Thyroid gland (tissue), 4 donors: ENCODE data around the gene SEC23B. TPM values are rescaled to one million over a fixed set of nuclear protein-coding genes. Genes with fewer than 3 reads are reported as not detected.
A peak's percentile ranks its signal among the peaks of the same experiment; 100 is the strongest.

Experiments used
- DNase-seq, 2 donors: peaks; one replicate each; pipeline ENCODE4 v3.0.0-alpha.2; 2019
- H3K27ac ChIP-seq, 3 donors: fragments of 200-600 bp; sonication (generic); 1 replicate in 2 of 3; 2 replicates in 1 of 3; pipeline ENCODE4 v1.5.1; 2016 to 2019; ENCODE audit warnings: mild to moderate bottlenecking in 1 of 3, moderate library complexity in 1 of 3
- H3K27me3 ChIP-seq: fragments of 200-600 bp; sonication (generic); one replicate; pipeline ENCODE4 v1.5.1; 2019
- H3K36me3 ChIP-seq, 2 donors: fragments of 200-600 bp; sonication (generic); one replicate each; pipeline ENCODE4 v1.5.1; 2016 to 2019
- H3K4me1 ChIP-seq, 2 donors: fragments of 200-600 bp; sonication (generic); one replicate each; pipeline ENCODE4 v1.5.1; 2017 to 2019
- H3K4me3 ChIP-seq, 3 donors: fragments of 200-600 bp; sonication (generic); replicated peaks in 1 of 3; 1 replicate in 2 of 3; 2 replicates in 1 of 3; pipeline ENCODE4 v1.5.1; 2016; ENCODE audit warnings: mild to moderate bottlenecking in 1 of 3
- H3K9me3 ChIP-seq: fragments of 200-600 bp; sonication (generic); one replicate; pipeline ENCODE4 v1.5.1; 2017
- POLR2A ChIP-seq, 2 donors: fragments of 450-650 bp; IDR thresholded peaks; one replicate each; pipeline ENCODE4 v1.6.1; 2017; ENCODE audit warnings: antibody characterized with exemption in 2 of 2, mild to moderate bottlenecking in 2 of 2, moderate library complexity in 1 of 2
- WGBS, 2 donors: methylation state at CpG; one replicate each; pipeline ENCODE4 v1.1.5; 2017; 5-methylcytosine and 5-hydroxymethylcytosine counted together
- intact Hi-C: fragments of 100-400 bp; cut with DNase I; formaldehyde crosslinking; loops from one replicate; pipeline ENCODE4 v1.15.1; 2023
- total RNA-seq, 4 donors: library from RNA; depleted of rRNA; stranded (reverse); fragments of >200 nt; gene quantifications; one replicate each; pipeline ENCODE4 v1.2.3, GENCODE V29; 2016
- TF ChIP-seq, protein P1 (sequence below), 6 experiments: fragments of 200-600 bp in 3 of 6; fragments of 450-650 bp in 3 of 6; sonication (generic) in 3 of 6; IDR thresholded peaks; one replicate each; pipeline ENCODE4 v1.5.1; 2016 to 2019; ENCODE audit warnings: antibody characterized with exemption in 6 of 6, mild to moderate bottlenecking in 2 of 6, inconsistent platforms in 1 of 6, moderate library complexity in 1 of 6

Gene SEC23B
- total RNA-seq, 4 donors from 2014 or later: 60.5 to 94.1 (median 84.6) TPM

DNA sequence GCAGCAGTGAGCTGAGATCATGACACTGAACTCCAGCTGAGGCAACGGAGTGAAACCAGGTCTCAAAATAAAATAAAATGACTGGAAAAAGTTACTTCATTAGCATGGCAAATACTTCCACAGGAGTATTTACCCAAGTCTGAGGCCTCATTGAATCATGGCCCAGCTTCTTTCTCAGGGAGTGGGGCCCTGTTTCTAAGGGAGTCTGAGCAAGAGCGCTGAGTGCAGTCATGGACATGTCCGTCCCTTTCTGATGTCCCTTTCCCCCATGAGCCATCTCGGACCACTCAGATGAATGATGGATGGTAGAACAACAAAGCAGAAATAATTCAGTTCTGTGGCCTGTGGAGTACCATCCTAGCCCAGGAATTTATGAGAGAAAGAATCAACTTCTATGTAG, 72.3 kb downstream of the SEC23B start:
- intact Hi-C loops: loop anchor here (10.0 kb wide), 1 partner anchor 75 kb away; the partner anchor contains the start of gene SEC23B

DNA sequence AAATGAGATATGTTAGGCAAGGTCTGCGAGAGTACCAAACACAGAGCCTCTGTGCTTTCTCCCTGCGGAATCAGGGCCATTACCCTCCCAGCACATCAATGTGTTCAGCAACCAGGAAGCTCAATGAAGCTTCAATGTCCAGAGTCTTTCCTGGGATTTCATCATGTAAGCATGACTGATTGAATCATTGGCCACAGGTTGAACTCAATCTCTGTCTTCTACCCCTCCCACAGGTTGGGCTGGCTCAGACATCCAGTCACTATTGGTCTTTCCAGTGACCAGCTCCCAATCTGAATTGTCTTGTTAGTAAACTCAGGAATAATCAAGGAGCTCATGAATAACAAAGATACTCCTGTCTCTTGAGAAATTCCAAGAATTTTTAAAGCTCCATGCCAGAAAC, 77.4 kb downstream of the SEC23B start:
- intact Hi-C loops: loop anchor here (10.0 kb wide), 1 partner anchor 80 kb away; the partner anchor contains the start of gene SEC23B
- H3K9me3 ChIP-seq: no peaks in the 10 kb centered on the region
- H3K4me1 ChIP-seq: peaks cover 12 to 13% of the 10 kb centered on the region in 2 donors
- H3K27ac ChIP-seq: peak overlapping the region; percentile 30 to 67 (median 37)
- peak; percentile 14 to 44 for DNase-seq
- H3K27me3 ChIP-seq: no peaks in the 10 kb centered on the region
- no peak overlapping the region for H3K4me3 ChIP-seq
- no peaks in the 10 kb centered on the region for H3K36me3 ChIP-seq
- WGBS, 2 donors: 84 to 94% methylated on average over 2 of the region's 2 CpGs
- TF ChIP-seq, protein P1, sequence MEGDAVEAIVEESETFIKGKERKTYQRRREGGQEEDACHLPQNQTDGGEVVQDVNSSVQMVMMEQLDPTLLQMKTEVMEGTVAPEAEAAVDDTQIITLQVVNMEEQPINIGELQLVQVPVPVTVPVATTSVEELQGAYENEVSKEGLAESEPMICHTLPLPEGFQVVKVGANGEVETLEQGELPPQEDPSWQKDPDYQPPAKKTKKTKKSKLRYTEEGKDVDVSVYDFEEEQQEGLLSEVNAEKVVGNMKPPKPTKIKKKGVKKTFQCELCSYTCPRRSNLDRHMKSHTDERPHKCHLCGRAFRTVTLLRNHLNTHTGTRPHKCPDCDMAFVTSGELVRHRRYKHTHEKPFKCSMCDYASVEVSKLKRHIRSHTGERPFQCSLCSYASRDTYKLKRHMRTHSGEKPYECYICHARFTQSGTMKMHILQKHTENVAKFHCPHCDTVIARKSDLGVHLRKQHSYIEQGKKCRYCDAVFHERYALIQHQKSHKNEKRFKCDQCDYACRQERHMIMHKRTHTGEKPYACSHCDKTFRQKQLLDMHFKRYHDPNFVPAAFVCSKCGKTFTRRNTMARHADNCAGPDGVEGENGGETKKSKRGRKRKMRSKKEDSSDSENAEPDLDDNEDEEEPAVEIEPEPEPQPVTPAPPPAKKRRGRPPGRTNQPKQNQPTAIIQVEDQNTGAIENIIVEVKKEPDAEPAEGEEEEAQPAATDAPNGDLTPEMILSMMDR (IDR thresholded peaks at IDR 0.05): no peak
- no peak for TF ChIP-seq POLR2A (IDR thresholded peaks at IDR 0.05)

More for the DNA sequence above, 72.3 kb downstream of the SEC23B start:
- no peaks in the 10 kb centered on the region for H3K36me3 ChIP-seq
- 89 to 90% methylated on average over 4 of the region's 4 CpGs for WGBS, 2 donors
- TF ChIP-seq, protein P1 (IDR thresholded peaks at IDR 0.05): no peak
- no peak for TF ChIP-seq POLR2A (IDR thresholded peaks at IDR 0.05)
- DNase-seq: no peak
- peaks cover 4 to 7% of the 10 kb centered on the region in 2 donors for H3K4me1 ChIP-seq
- H3K27me3 ChIP-seq: no peaks in the 10 kb centered on the region
- no peak overlapping the region for H3K27ac ChIP-seq
- no peaks in the 10 kb centered on the region for H3K9me3 ChIP-seq
- no peak overlapping the region for H3K4me3 ChIP-seq

DNA sequence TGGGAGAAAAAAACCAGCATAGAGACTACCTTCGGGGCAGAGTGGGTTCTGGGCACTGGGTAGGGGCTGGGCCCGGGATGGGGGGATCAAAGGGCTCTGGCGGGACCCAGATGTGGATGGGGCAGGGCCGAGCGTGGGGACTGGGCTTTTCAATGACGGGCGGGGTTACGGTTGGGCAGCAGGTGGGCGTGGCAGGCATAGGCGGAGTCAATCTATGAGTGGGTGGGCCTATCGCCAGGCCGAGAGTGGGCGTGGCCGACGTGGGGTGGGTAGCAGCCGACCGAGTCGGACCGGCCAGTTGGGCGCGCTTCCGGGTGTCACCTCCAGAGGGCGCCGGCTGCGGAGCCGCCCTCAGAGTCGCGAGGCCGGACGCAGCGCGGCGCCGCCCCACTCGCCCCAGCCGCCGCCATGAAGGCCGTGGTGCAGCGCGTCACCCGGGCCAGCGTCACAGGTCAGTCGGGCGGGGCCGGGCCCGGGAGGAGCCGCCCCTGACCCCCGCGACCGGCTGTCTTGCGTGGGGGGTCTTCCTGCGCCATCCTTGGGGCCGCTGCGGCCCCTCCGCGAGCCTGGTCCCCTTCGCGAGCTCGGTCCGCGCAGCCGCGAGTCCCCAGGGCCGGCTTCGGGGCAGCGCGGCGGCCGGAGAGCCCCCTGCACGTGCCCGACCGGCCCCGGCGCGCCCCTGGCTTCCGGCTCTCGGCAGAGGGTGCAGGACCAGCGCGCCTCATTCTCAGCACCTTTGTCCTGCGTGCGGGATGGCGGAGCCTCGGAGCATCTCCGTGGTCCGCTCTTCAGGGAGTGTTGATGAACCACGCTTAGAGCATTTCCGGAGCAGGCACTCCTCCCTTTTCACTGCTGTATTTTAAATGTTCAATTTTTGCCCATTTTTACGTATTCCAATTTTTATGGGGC, 80.2 kb downstream of the SEC23B start, which contains the start of gene DTD1:
TSS of gene DTD1 (plus strand) at position 390 of the 909 bp plus-strand sequence. CDS start at position 409, 19 bp downstream.
- Histone ChIP-seq H3K9me3 (no peaks in the 10 kb centered on the region), H3K36me3 (no peaks in the 10 kb centered on the region), H3K4me1 (peaks cover 12 to 13% of the 10 kb centered on the region in 2 donors), H3K4me3 (peak within 1 kb of the TSS; percentile 79 to 90 (median 82)), H3K27me3 (no peaks in the 10 kb centered on the region), H3K27ac (peak within 1 kb of the TSS; percentile 43 to 61 (median 54))
- peak; percentile 88 to 92 for DNase-seq
- intact Hi-C loops: loop anchor here (10.0 kb wide), 1 partner anchor 83 kb away; the partner anchor contains the start of gene SEC23B
- 0 to 1% methylated on average over 22 to 24 of the region's 88 CpGs for whole genome bisulfite sequencing, 2 donors
- TF ChIP-seq, protein P1 (IDR thresholded peaks at IDR 0.05): peak in 5 of 6 experiments; percentile 24 to 79 (median 57)
- TF ChIP-seq POLR2A (IDR thresholded peaks at IDR 0.05): peak in 1 of 2 donors; percentile 62

DNA sequence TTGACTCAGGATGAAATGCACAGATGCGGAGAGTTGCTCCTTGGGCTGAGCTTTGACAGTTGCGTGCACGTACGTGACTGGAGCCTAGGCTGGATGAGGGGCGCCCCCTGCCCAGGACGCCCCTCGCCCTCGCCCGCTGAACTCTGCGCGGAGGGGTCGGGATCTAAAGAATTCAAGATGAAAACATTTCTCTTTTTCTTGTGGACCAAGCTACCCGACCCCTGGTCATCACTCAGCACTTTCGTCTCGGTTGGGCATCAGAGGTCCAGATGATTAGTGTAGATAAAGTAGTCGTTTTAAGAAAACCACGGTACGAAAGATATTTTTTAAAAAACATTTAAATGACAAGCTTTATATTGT, 80.8 kb downstream of the SEC23B start:
- H3K4me3 ChIP-seq: peak overlapping the region; percentile 79 to 90 (median 82)
- peaks cover 12 to 13% of the 10 kb centered on the region in 2 donors for H3K4me1 ChIP-seq
- no peak for DNase-seq
- TF ChIP-seq POLR2A (IDR thresholded peaks at IDR 0.05): no peak
- TF ChIP-seq, protein P1 (IDR thresholded peaks at IDR 0.05): no peak
- no peaks in the 10 kb centered on the region for H3K36me3 ChIP-seq
- no peaks in the 10 kb centered on the region for H3K27me3 ChIP-seq
- intact Hi-C loops: loop anchor here (10.0 kb wide), 1 partner anchor 84 kb away; the partner anchor contains the start of gene SEC23B
- no peaks in the 10 kb centered on the region for H3K9me3 ChIP-seq
- WGBS, 2 donors: 7 to 11% methylated on average over 18 of the region's 18 CpGs
- peak overlapping the region in 2 of 3 donors; percentile 54 to 61 for H3K27ac ChIP-seq
